HG03457 (cell line): Measurements from ENCODE around the gene USP7.
"Not testable (repeated sequence)": the region's sequence is repeated elsewhere in the genome, so short reads cannot be mapped to it uniquely, and the experiment has no call there.

ENCODE experiments used
- ATAC-seq: cut with Tn5 transposase; IDR thresholded peaks from one replicate; pipeline ENCODE4 v1.9.1; 2021; ENCODE audit warnings: moderate number of reproducible peaks; ENCODE audit not compliant: unreplicated experiment

The USP7 gene

DNA sequence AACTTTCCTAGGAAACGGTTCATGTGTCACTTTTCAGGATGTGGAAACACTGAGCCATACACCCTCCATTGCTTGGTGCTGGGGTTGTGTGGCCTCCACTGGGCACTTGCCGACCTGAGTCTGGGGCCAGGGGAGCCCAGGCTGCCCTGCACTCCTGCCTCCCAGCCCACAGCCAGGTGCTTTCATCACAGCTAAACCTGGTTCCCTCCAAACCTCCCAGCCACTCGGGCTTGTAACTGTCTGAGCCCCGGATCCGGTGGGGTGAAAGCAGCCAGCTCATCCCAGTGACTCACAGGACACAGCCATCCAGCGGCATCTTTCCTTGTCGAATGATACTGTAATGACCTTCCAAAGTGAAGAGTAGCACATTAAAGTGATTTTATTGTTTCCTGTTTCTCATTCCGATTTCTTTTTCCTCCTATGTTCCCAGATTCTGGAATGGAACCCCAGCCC, 114.7 kb downstream of the USP7 start:
- no peak for ATAC-seq

DNA sequence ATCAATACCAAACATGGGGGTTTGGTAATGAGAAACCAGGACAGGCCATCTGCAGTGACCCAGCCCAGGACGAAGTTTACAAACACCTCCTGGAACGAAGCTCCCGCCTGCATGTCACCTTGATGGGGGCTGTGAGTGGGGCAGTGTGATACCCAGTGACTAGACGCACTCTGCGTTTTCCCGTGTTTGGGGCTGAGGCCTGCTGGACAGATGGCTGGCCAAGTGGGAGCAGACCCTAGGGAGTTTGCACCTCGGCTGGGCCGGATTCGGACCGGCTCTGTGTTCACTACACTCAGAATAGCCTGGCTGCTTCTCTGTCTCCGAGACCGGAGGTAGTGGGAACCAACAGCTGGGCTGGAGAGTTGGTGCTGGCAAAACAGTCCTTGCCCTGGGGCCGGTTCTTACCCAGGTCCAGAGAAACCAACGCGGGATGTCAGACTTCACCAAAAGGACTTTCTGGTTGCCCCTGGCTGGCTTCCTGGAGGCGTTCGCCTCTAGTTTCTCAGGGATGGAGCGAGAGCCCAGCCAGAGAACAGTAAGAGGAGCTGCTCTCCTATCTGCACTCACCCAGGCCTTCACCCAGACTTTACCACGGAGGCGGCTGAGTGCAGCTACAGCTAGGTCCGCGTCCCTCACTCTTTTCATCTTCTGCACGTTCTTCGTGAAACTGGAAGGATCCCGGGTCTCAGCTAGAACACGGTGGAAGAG, 115.3 kb downstream of the USP7 start:
- ATAC-seq: no peak

DNA sequence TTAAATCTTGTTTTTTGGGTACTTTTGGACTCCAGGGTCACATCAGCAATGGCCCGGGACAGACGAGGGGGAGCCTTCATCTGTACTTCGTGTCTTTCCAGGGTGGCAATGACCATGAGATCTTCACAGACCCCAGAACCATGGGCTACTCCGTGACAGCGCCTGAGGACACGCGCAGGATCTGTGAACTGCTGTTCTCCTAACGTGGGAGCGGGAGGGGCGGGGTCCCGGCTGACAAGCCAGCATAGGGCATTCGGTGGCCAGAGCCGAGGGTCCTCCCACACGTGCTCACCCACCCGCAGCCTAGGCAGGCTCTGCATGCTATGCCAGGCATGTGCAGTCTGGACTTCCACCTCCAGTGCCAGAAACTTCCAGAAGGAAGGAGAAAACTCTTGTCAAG, 116.1 kb downstream of the USP7 start:
- ATAC-seq: no peak

DNA sequence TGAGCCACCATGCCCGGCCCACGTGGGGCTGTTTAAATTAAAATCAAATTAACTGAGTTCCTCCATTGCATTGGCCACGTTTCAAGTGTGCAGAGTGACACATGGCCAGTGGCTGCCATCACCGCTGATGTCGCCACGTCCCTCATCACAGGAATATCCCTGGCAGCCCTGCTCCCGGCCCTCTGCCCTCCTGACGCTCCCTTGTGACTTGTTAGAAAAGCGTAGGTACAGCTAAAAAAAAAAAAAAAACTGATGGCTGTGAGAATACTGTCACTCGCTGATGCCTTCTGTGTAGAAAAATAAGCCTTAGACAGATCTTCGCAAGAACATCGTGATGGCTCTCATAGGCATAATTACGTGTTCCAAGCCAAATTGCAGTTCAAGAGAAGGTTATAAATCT, 116.6 kb downstream of the USP7 start:
- ATAC-seq: no peak

DNA sequence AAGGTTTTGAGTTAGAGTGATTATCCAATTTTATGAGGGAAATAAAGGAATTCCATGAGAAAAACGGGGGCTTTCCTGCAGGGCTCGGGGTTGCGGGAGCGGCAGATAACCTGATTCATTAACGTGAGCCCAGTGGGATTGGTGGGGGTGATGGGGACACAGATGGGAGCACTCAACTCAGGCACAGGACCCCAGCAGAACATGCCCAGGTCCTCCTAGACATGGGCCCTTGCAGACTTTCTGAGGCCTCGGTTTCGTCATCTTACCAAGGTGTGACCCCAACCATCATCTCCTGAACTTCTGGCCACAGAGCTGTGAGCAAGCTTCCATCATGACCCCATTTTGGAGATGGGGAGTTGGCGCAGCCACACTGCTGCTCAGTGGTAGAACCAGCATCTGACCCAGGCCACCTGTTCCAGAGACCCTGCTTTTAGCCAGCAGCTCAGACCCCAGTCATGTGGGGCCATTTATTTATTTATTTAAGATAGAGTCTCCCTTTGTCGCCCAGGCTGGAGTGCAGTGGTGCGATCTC, 117.2 kb downstream of the USP7 start:
- ATAC-seq: no peak

DNA sequence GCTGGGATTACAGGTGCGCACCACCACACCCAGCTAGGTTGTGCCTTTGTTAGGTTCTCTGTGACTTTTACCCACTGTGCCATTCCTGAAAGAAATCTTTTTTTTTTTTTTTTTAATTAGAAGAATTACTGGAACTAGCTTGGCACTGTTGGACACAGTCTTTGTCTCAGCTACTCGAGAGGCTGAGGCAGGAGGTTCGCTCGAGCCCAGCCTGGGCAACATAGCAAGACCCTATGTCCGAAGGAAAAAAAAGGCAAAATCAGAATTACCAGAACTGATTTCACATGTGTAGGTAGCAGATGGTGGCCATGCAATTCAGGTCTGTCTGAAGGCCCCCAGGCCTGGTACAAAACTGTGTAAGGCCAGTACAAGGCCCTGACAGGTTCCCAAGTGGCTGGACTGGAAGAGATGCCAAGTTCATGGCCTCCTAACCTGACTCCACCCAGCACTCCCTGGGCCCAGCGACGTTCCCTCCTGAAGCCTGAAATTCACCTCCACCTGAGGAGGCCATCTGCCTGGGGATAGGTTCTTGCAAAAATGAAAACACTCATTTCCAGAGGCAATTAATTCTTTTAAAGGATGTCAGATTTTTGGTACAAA, 117.9 kb downstream of the USP7 start:
- no peak for ATAC-seq

DNA sequence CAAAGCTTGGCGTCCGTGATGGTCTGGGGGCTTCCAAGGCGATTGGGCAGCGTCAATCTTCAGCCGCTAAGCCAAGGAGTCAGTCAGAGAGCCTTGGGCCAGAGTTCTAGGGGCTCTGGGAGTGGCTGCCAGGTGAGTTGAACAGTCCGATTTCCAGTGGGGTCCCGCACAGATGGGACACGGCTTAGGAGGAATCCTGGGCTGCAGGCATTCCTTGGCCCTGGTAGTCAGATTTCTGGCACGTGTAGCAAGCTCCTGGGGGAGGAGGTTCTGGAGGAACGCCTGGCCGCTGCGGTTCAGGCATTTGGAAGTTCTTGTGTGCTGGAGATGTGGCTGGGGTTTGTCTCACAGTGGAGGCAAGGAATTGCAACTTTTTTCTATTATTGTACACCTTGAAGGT, 120.4 kb downstream of the USP7 start:
- ATAC-seq: not testable (repeated sequence)
